Measurements from ENCODE around the gene SLC15A2.

Gene SLC15A2

GRCh38 chr3:121951291-121951919 lies 57.2 kb downstream of the SLC15A2 start:
- H3K36me3 Mint-ChIP-seq (ENCODE audit: low read depth) = peaks cover 8% of the 10 kb centered on the region
- DNase-seq = no peak
- H3K27me3 Mint-ChIP-seq = no peaks in the 10 kb centered on the region
- H3K27ac Mint-ChIP-seq = no peak overlapping the region
- H3K9me3 Mint-ChIP-seq = peaks cover 23% of the 10 kb centered on the region
- H3K4me1 Mint-ChIP-seq (ENCODE audit: low read depth) = no peaks in the 10 kb centered on the region
- H3K4me3 Mint-ChIP-seq = no peak overlapping the region

DNA sequence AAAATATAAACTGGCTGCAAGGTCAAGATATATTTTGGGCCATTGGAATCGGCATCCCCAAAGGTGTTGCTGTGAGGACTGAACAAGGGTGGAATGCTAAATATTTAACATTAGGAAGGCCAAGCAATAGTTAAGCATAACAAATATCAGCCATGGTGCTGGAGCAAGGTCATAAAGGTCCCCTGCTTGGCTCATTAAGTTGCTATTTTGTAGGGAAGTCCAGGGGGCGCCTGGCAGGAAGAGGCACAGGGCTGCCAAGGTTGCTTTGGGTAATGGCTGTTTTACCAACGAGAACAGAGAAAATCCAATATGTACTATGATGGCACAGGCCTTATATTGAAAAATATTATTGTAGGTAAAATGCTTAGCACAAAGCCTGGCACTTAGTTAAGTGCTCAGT lies 62.2 kb downstream of the SLC15A2 start:
- Mint-ChIP-seq H3K4me3 (no peak overlapping the region), H3K27me3 (no peaks in the 10 kb centered on the region), H3K9me3 (peaks cover 23% of the 10 kb centered on the region), H3K27ac (no peak overlapping the region), H3K36me3 (ENCODE audit: low read depth) (peaks cover 8% of the 10 kb centered on the region), H3K4me1 (ENCODE audit: low read depth) (no peaks in the 10 kb centered on the region)
- DNase-seq = no peak

GRCh38 chr3:121957674-121958415 lies 63.6 kb downstream of the SLC15A2 start:
- Mint-ChIP-seq H3K36me3 (ENCODE audit: low read depth) (peaks cover 2% of the 10 kb centered on the region), H3K9me3 (peaks cover 18% of the 10 kb centered on the region), H3K4me3 (no peak overlapping the region), H3K27me3 (peaks cover 4% of the 10 kb centered on the region), H3K4me1 (ENCODE audit: low read depth) (no peaks in the 10 kb centered on the region), H3K27ac (no peak overlapping the region)
- no peak for DNase-seq

- Mint-ChIP-seq H3K27me3 (peaks cover 4% of the 10 kb centered on the region), H3K27ac (no peak overlapping the region)
Measured at GRCh38 chr3:121958801-121959200, 64.6 kb downstream of the SLC15A2 start.

DNA sequence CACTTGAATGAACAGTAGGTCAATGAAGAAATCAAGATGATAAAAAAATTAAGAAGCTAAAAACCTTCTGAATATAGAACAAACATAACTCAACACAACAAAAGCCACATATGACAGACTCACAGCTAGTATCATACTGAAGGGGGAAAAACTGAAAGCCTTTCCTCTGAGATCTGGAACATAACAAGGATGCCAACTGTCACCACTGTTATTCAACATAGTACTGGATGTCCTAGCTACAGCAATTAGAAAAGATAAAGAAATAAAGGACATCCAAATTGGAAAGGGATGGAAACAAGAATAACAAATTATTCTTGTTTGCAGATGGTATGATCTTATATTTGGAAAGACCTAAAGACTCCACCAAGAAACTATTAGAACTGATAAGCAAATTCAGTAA lies 67.1 kb downstream of the SLC15A2 start:
- H3K4me3 Mint-ChIP-seq = no peak overlapping the region
- DNase-seq = no peak
- H3K27me3 Mint-ChIP-seq = peaks cover 4% of the 10 kb centered on the region
- H3K4me1 Mint-ChIP-seq (ENCODE audit: low read depth) = no peaks in the 10 kb centered on the region
- H3K36me3 Mint-ChIP-seq (ENCODE audit: low read depth) = no peaks in the 10 kb centered on the region
- no peak overlapping the region for H3K27ac Mint-ChIP-seq
- H3K9me3 Mint-ChIP-seq = peaks cover 13% of the 10 kb centered on the region

More at GRCh38 chr3:121958801-121959200, 64.6 kb downstream of the SLC15A2 start:
- peaks cover 18% of the 10 kb centered on the region for H3K9me3 Mint-ChIP-seq
- no peak overlapping the region for H3K4me3 Mint-ChIP-seq
- peaks cover 2% of the 10 kb centered on the region for H3K36me3 Mint-ChIP-seq (ENCODE audit: low read depth)
- no peak for DNase-seq
- H3K4me1 Mint-ChIP-seq (ENCODE audit: low read depth) = no peaks in the 10 kb centered on the region

DNA sequence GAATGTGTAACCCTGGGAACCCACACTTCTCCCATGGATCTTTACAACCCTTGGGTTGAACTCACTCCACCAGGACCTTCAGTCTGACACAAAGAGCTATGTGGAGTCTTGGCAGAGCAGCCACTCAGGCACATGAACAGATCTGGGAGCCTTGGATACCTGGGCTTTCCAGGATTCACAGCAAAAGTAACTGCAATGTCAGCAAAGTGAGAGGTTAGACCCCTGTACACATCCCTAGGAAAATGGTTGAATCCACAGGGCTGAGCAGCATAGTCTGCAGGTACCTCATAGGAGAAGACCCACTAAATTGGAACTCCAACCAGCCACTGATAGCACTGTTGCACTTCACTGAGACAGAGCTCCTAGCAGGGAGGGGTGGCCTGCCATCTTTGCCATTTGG lies 68.2 kb downstream of the SLC15A2 start:
- Mint-ChIP-seq H3K36me3 (ENCODE audit: low read depth) (no peaks in the 10 kb centered on the region), H3K27me3 (peaks cover 8% of the 10 kb centered on the region), H3K4me1 (ENCODE audit: low read depth) (no peaks in the 10 kb centered on the region), H3K27ac (no peak overlapping the region), H3K9me3 (peaks cover 12% of the 10 kb centered on the region), H3K4me3 (no peak overlapping the region)
- DNase-seq = no peak

DNA sequence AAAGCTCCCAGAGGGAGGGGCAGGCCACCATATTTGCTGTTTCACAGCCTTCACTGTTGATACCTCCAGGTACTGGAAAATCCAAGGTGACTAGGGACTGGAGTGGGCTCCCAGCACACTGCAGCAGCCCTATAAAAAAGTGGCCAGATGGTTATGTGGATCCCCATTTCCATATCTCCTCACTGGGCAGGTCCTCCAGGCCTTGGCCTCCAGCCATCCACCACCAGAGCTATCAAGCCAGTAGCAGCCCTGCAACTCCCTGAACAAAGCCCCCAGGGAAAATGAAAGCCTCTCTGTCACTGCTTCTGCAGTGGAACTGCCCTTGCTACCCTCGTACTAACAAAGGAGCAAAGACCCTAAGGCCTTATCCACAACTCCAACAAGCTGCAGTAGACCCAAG lies 69.4 kb downstream of the SLC15A2 start:
- Mint-ChIP-seq H3K36me3 (ENCODE audit: low read depth) (no peaks in the 10 kb centered on the region), H3K9me3 (peaks cover 12% of the 10 kb centered on the region)

GRCh38 chr3:121969631-121970030 lies 75.4 kb downstream of the SLC15A2 start:
- Mint-ChIP-seq H3K36me3 (ENCODE audit: low read depth) (no peaks in the 10 kb centered on the region), H3K4me3 (no peak overlapping the region), H3K27ac (no peak overlapping the region), H3K9me3 (peaks cover 4% of the 10 kb centered on the region), H3K4me1 (ENCODE audit: low read depth) (peaks cover 3% of the 10 kb centered on the region), H3K27me3 (peaks cover 4% of the 10 kb centered on the region)
- DNase-seq = no peak

More for the DNA sequence above, 69.4 kb downstream of the SLC15A2 start:
- DNase-seq = no peak
- Mint-ChIP-seq H3K4me3 (no peak overlapping the region), H3K27ac (no peak overlapping the region), H3K27me3 (peaks cover 8% of the 10 kb centered on the region), H3K4me1 (ENCODE audit: low read depth) (no peaks in the 10 kb centered on the region)

- no peak overlapping the region for H3K4me3 Mint-ChIP-seq
- peaks cover 3% of the 10 kb centered on the region for H3K4me1 Mint-ChIP-seq (ENCODE audit: low read depth)
- H3K36me3 Mint-ChIP-seq (ENCODE audit: low read depth) = no peaks in the 10 kb centered on the region
- no peak for DNase-seq
- peaks cover 4% of the 10 kb centered on the region for H3K27me3 Mint-ChIP-seq
- peaks cover 4% of the 10 kb centered on the region for H3K9me3 Mint-ChIP-seq
- no peak overlapping the region for H3K27ac Mint-ChIP-seq
Measured at GRCh38 chr3:121970047-121970446, 75.8 kb downstream of the SLC15A2 start.

DNA sequence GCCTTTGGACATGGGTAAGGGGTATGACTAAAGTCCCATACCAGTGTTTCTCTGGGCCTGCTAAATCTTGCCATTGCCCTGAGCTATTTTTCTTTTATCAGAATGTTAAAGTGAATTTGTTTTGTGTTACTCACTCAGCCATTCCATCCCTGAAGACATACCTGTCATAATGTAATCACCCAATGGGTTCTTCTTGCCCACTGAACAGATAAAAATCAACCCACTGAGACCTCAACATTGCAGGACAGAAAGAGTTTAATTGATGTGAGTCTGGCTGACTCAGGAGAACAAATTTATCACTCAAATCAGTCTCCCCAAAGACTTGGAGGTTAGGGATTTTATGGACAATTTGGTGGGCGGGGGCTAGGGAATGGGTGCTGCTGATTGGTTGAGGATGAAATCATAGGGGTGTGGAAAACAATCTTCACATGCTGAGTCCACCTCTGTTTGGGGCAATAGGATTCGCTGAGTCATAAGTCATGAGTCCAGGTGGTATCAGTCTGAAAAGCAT lies 80.5 kb downstream of the SLC15A2 start:
- H3K9me3 Mint-ChIP-seq = peaks cover 3% of the 10 kb centered on the region
- no peak for DNase-seq
- H3K27me3 Mint-ChIP-seq = peaks cover 2% of the 10 kb centered on the region
- no peak overlapping the region for H3K27ac Mint-ChIP-seq
- H3K36me3 Mint-ChIP-seq (ENCODE audit: low read depth) = no peaks in the 10 kb centered on the region
- H3K4me1 Mint-ChIP-seq (ENCODE audit: low read depth) = peaks cover 3% of the 10 kb centered on the region
- no peak overlapping the region for H3K4me3 Mint-ChIP-seq

GRCh38 chr3:121975702-121976302 lies 81.6 kb downstream of the SLC15A2 start:
- Mint-ChIP-seq H3K36me3 (ENCODE audit: low read depth) (no peaks in the 10 kb centered on the region), H3K27ac (no peak overlapping the region), H3K4me3 (no peak overlapping the region), H3K27me3 (peaks cover 2% of the 10 kb centered on the region), H3K9me3 (peaks cover 3% of the 10 kb centered on the region), H3K4me1 (ENCODE audit: low read depth) (no peaks in the 10 kb centered on the region)
- DNase-seq = no peak

DNA sequence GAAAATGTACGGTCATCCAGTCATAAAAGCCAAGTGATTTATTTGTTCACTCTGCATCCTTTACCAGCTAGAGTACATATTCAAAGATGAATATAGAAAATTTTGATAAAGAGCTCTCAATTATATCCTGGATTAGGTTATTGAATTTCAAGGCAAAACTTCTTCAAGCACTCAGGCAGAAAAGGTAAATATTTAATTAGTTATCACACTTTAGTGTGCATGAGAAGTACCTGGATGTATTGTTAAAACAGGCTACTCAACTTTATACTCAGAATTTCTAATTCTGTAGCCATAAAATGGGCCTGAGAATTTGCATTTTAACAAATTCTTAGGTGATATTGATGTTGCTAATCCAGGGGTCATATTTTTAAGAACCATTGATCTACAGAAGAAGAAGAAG lies 82.5 kb downstream of the SLC15A2 start:
- no peak overlapping the region for H3K4me3 Mint-ChIP-seq
- no peak for DNase-seq
- peaks cover 3% of the 10 kb centered on the region for H3K9me3 Mint-ChIP-seq
- H3K36me3 Mint-ChIP-seq (ENCODE audit: low read depth) = no peaks in the 10 kb centered on the region
- peaks cover 2% of the 10 kb centered on the region for H3K4me1 Mint-ChIP-seq (ENCODE audit: low read depth)
- H3K27me3 Mint-ChIP-seq = peaks cover 6% of the 10 kb centered on the region
- no peak overlapping the region for H3K27ac Mint-ChIP-seq

DNA sequence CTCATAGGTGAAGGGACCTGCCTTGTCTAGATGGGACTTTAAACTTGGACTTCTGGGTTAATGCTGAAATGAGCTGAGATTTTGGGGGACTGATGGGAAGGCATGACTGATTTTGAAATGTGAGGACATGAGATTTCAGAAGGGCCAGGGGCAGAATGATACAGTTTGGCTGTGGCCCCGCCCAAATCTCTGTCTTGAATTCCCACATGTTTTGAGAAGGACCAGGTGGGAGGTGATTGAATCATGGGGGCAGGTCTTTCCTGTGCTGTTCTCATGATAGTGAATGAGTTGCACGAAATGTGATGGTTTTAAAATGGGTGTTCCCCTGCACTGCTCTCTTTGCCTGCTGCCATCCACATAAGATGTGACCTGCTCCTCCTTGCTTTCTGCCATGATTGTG lies 85.0 kb downstream of the SLC15A2 start:
- H3K4me3 Mint-ChIP-seq = no peak overlapping the region

GRCh38 chr3:121979734-121980449 lies 85.7 kb downstream of the SLC15A2 start:
- no peak overlapping the region for H3K27ac Mint-ChIP-seq

More for the DNA sequence above, 85.0 kb downstream of the SLC15A2 start:
- Mint-ChIP-seq H3K4me1 (ENCODE audit: low read depth) (peaks cover 2% of the 10 kb centered on the region), H3K27me3 (peaks cover 6% of the 10 kb centered on the region), H3K27ac (no peak overlapping the region), H3K36me3 (ENCODE audit: low read depth) (no peaks in the 10 kb centered on the region), H3K9me3 (peaks cover 15% of the 10 kb centered on the region)
- no peak for DNase-seq

More at GRCh38 chr3:121979734-121980449, 85.7 kb downstream of the SLC15A2 start:
- Mint-ChIP-seq H3K9me3 (peaks cover 16% of the 10 kb centered on the region), H3K27me3 (peaks cover 6% of the 10 kb centered on the region), H3K4me1 (ENCODE audit: low read depth) (peaks cover 2% of the 10 kb centered on the region), H3K36me3 (ENCODE audit: low read depth) (no peaks in the 10 kb centered on the region), H3K4me3 (no peak overlapping the region)
- DNase-seq = no peak

Data from activated T-cell treated with anti-CD3 and anti-CD28 coated beads, Interleukin-2, amount 50 U/mL, for 24 hours (primary cell).